ENCODE results near the gene ATXN7L1. TPM values are rescaled to one million over a fixed set of nuclear protein-coding genes. Genes with fewer than 3 reads are reported as not detected.
A peak's percentile ranks its signal among the peaks of the same experiment; 100 is the strongest.

The ATXN7L1 gene
- polyA plus RNA-seq, 4 donors, result 9.7 to 50.8 (median 26.7) TPM

DNA sequence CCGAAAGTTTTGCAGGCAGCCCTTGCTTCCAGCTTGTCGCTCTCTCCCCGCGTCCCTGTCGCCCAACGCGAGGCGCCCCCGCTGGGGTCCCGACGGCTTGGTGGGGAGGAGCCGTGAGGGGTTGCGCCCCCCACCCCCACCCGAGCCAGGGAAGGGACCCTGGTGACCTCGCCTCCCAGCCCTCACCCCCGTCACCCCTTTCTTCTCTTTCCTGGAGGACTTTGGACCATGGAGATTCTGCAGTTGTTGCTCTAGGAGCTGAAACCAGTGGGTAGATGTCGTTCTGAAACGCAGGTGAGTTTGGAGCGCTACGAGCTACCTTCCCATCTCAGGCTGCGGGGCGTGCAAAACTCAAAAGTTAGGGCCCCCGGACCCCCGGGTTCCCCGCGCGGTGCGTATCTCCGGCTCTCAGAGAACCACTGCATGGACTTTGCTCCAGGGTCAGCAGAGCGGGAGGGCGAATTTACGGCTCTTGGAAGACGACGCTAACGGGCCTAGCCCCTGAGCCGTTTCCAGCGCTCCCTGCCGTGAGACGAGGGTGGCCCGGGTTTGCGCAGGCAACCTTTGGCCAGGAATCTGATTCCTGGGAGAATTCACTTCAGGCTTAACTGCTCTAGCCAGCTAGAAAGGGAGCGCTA, 684 bp upstream of the ATXN7L1 start:
- peak overlapping the region; percentile 86 to 94 (median 88) for H3K27ac ChIP-seq (ENCODE audit: low read depth in 1 of 3, low read length in 2 of 3)
- H3K36me3 ChIP-seq (ENCODE audit: control insufficient read depth in 3 of 3, insufficient read depth in 2 of 3, low read depth in 1 of 3, low read length in 3 of 3), result peaks cover 0 to 4% (median 0%) of the 10 kb centered on the region in 3 donors
- DNase-seq, result peak; percentile 90 to 91
- H3K4me3 ChIP-seq (ENCODE audit: low read depth in 1 of 3, low read length in 3 of 3), result peak overlapping the region; percentile 51 to 86 (median 75)
- 2 to 5% (median 3%) methylated on average over 33 to 42 of the region's 42 CpGs for WGBS, 3 donors
- FAIRE-seq, result no peak
- no peaks in the 10 kb centered on the region for H3K9me3 ChIP-seq (ENCODE audit: control insufficient read depth in 2 of 2, insufficient read depth in 1 of 2, low read depth in 1 of 2, low read length in 1 of 2)
- no peaks in the 10 kb centered on the region for H3K27me3 ChIP-seq (ENCODE audit: control insufficient read depth in 3 of 3, insufficient read depth in 3 of 3, low read length in 3 of 3)
- H3K4me1 ChIP-seq (ENCODE audit: control insufficient read depth in 3 of 3, insufficient read depth in 2 of 3, low read depth in 1 of 3, low read length in 2 of 3), result peaks cover 8 to 21% (median 9%) of the 10 kb centered on the region in 3 donors

DNA sequence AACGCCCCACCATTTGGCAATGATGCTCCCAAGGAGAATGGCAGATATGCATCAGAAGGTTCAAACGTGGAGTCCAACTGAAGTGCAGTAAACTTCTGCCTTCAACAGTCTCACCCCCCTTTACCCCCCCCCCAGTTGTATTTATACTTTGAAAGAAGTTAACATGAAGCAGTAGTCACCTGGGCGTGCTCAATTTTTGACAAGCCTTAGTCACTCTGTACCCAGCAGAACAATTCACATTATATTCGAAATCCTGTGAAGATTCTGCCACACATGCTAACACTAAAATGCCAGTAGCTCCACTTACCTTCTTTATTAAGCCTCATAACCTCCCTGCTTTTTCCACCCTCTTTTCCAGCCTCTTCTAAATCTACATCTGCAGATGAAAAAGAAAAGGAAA, 894 bp downstream of the ATXN7L1 start:
- WGBS, 3 donors, result 25 to 42% (median 37%) methylated on average over 4 of the region's 4 CpGs
- peak in 1 of 2 donors; percentile 25 for DNase-seq
- Histone ChIP-seq H3K4me3 (ENCODE audit: low read depth in 1 of 3, low read length in 3 of 3) (peak overlapping the region in 2 of 3 donors; percentile 84 to 94), H3K27me3 (ENCODE audit: control insufficient read depth in 3 of 3, insufficient read depth in 3 of 3, low read length in 3 of 3) (no peaks in the 10 kb centered on the region), H3K36me3 (ENCODE audit: control insufficient read depth in 3 of 3, insufficient read depth in 2 of 3, low read depth in 1 of 3, low read length in 3 of 3) (peaks cover 0 to 4% (median 0%) of the 10 kb centered on the region in 3 donors), H3K27ac (ENCODE audit: low read depth in 1 of 3, low read length in 2 of 3) (peak overlapping the region in 1 of 3 donors; percentile 91), H3K4me1 (ENCODE audit: control insufficient read depth in 3 of 3, insufficient read depth in 2 of 3, low read depth in 1 of 3, low read length in 2 of 3) (peaks cover 8 to 21% (median 9%) of the 10 kb centered on the region in 3 donors), H3K9me3 (ENCODE audit: control insufficient read depth in 2 of 2, insufficient read depth in 1 of 2, low read depth in 1 of 2, low read length in 1 of 2) (no peaks in the 10 kb centered on the region)
- no peak for FAIRE-seq

DNA sequence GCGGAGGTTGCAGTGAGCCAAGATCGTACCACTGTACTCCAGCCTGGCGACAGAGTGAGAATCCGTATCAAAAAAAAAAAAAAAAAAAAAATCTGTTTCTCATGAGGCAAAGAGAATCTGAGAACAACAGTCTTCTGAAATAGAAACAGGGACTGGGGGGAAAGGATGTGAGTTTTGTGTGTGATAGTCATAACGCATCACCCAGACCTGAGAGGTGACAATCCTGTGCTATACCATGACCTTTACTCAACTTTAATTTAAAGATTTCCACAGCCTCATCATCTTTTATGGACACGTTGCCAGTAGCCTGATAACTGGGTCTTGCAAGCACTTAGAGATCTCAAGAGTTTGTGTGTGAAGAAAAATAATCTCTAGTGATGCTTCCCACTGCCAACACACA, 2.3 kb downstream of the ATXN7L1 start:
- H3K4me1 ChIP-seq (ENCODE audit: control insufficient read depth in 3 of 3, insufficient read depth in 2 of 3, low read depth in 1 of 3, low read length in 2 of 3), result peaks cover 5 to 15% (median 6%) of the 10 kb centered on the region in 3 donors
- no peak overlapping the region for H3K27ac ChIP-seq (ENCODE audit: low read depth in 1 of 3, low read length in 2 of 3)
- peaks cover 0 to 10% (median 0%) of the 10 kb centered on the region in 3 donors for H3K36me3 ChIP-seq (ENCODE audit: control insufficient read depth in 3 of 3, insufficient read depth in 2 of 3, low read depth in 1 of 3, low read length in 3 of 3)
- DNase-seq (no peak), FAIRE-seq (no peak)
- no peaks in the 10 kb centered on the region for H3K9me3 ChIP-seq (ENCODE audit: control insufficient read depth in 2 of 2, insufficient read depth in 1 of 2, low read depth in 1 of 2, low read length in 1 of 2)
- no peaks in the 10 kb centered on the region for H3K27me3 ChIP-seq (ENCODE audit: control insufficient read depth in 3 of 3, insufficient read depth in 3 of 3, low read length in 3 of 3)
- WGBS, 3 donors, result 90 to 93% (median 91%) methylated on average over 5 to 6 of the region's 6 CpGs
- no peak overlapping the region for H3K4me3 ChIP-seq (ENCODE audit: low read depth in 1 of 3, low read length in 3 of 3)

DNA sequence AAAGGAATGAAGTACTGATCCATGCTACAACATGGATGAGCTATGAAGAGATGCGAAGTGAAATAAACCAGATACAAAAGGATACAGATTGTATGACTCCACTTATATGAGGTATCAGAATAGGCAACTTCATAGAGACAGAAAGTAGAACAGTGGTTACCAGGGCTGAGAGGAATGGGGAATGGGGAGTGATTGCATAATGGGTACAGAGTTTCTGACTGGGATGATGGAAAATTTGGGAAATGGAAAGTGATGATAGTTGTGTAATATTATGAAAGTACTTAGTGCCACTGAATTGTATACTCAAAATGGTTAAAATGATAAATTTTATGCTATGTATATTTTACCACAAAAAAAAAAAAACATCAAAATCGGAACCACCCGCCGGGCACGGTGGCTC, 3.9 kb downstream of the ATXN7L1 start:
- Histone ChIP-seq H3K4me1 (ENCODE audit: control insufficient read depth in 3 of 3, insufficient read depth in 2 of 3, low read depth in 1 of 3, low read length in 2 of 3) (peaks cover 2 to 6% (median 5%) of the 10 kb centered on the region in 3 donors), H3K27me3 (ENCODE audit: control insufficient read depth in 3 of 3, insufficient read depth in 3 of 3, low read length in 3 of 3) (no peaks in the 10 kb centered on the region), H3K36me3 (ENCODE audit: control insufficient read depth in 3 of 3, insufficient read depth in 2 of 3, low read depth in 1 of 3, low read length in 3 of 3) (peaks cover 0 to 17% (median 0%) of the 10 kb centered on the region in 3 donors), H3K4me3 (ENCODE audit: low read depth in 1 of 3, low read length in 3 of 3) (no peak overlapping the region), H3K9me3 (ENCODE audit: control insufficient read depth in 2 of 2, insufficient read depth in 1 of 2, low read depth in 1 of 2, low read length in 1 of 2) (peaks cover 0 to 2% of the 10 kb centered on the region in 2 donors), H3K27ac (ENCODE audit: low read depth in 1 of 3, low read length in 2 of 3) (no peak overlapping the region)
- FAIRE-seq, result no peak
- 96 to 100% (median 98%) methylated on average over 5 of the region's 5 CpGs for WGBS, 3 donors
- DNase-seq, result no peak

DNA sequence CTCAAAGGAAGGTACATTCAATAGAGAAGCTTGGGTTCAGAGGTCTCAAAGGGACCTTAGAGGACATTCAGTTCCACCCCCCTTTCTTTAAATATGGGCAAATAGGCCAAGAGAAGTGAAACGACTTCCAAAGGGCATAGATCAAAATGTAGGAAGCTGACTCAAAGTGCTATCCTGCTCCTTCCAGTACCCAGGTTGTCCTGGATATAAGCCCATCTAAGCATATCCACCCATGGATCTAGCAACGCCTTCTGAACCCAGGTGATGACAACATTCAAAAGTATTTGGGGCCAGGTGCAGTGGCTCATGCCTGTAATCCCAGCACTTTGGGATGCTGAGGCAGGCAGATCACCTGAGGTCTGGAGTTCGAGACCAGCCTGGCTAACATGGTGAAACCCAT, 5.3 kb downstream of the ATXN7L1 start:
- peaks cover 0 to 2% of the 10 kb centered on the region in 2 donors for H3K9me3 ChIP-seq (ENCODE audit: control insufficient read depth in 2 of 2, insufficient read depth in 1 of 2, low read depth in 1 of 2, low read length in 1 of 2)
- WGBS, 3 donors, result 45 to 58% (median 55%) methylated on average over 3 of the region's 3 CpGs
- no peak for FAIRE-seq

DNA sequence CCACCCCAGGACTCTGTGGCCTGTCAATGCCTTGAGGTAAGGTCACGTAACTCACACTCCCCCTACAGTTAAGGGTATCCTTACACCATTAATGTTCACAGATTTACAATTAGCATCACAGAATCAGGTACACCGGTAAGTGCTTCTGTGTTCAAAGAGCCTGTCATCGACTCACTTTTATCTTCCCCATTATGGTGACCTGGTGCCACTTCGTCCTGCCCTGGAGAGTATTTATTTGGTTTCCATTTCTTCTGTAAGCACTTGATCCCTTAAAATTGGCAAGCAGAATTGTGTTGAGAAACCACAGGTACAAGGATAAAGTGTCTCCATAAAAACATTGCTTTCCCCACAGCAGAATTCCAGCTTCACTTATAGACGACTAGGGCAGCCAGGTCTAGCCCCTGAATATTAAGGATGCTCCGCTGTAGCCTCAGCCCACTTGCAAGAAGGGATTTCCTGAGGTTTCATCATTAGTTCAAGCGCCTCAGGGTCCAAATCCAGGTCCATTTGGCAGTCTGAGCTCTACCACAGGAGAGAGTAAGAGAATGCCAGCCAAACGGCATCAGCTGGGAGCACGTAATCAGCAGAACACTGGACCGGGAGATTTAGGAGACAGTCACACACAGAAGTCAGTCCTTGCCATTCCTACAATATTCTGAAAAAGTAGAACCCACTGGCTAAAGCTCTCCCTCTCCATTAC, 10.1 kb downstream of the ATXN7L1 start:
- H3K4me1 ChIP-seq (ENCODE audit: control insufficient read depth in 3 of 3, insufficient read depth in 2 of 3, low read depth in 1 of 3, low read length in 2 of 3), result no peaks in the 10 kb centered on the region
- no peak overlapping the region for H3K4me3 ChIP-seq (ENCODE audit: low read depth in 1 of 3, low read length in 3 of 3)
- H3K27ac ChIP-seq (ENCODE audit: low read depth in 1 of 3, low read length in 2 of 3), result no peak overlapping the region
- peaks cover 0 to 2% of the 10 kb centered on the region in 2 donors for H3K9me3 ChIP-seq (ENCODE audit: control insufficient read depth in 2 of 2, insufficient read depth in 1 of 2, low read depth in 1 of 2, low read length in 1 of 2)
- DNase-seq, result no peak
- 89 to 92% (median 90%) methylated on average over 10 of the region's 10 CpGs for WGBS, 3 donors
- peaks cover 0 to 31% (median 0%) of the 10 kb centered on the region in 3 donors for H3K36me3 ChIP-seq (ENCODE audit: control insufficient read depth in 3 of 3, insufficient read depth in 2 of 3, low read depth in 1 of 3, low read length in 3 of 3)
- FAIRE-seq, result no peak
- H3K27me3 ChIP-seq (ENCODE audit: control insufficient read depth in 3 of 3, insufficient read depth in 3 of 3, low read length in 3 of 3), result no peaks in the 10 kb centered on the region

More for the DNA sequence above, 5.3 kb downstream of the ATXN7L1 start:
- peaks cover 0 to 25% (median 0%) of the 10 kb centered on the region in 3 donors for H3K36me3 ChIP-seq (ENCODE audit: control insufficient read depth in 3 of 3, insufficient read depth in 2 of 3, low read depth in 1 of 3, low read length in 3 of 3)
- no peaks in the 10 kb centered on the region for H3K27me3 ChIP-seq (ENCODE audit: control insufficient read depth in 3 of 3, insufficient read depth in 3 of 3, low read length in 3 of 3)
- no peak for DNase-seq
- H3K4me3 ChIP-seq (ENCODE audit: low read depth in 1 of 3, low read length in 3 of 3), result no peak overlapping the region
- no peak overlapping the region for H3K27ac ChIP-seq (ENCODE audit: low read depth in 1 of 3, low read length in 2 of 3)
- peaks cover 2 to 6% (median 5%) of the 10 kb centered on the region in 3 donors for H3K4me1 ChIP-seq (ENCODE audit: control insufficient read depth in 3 of 3, insufficient read depth in 2 of 3, low read depth in 1 of 3, low read length in 2 of 3)

DNA sequence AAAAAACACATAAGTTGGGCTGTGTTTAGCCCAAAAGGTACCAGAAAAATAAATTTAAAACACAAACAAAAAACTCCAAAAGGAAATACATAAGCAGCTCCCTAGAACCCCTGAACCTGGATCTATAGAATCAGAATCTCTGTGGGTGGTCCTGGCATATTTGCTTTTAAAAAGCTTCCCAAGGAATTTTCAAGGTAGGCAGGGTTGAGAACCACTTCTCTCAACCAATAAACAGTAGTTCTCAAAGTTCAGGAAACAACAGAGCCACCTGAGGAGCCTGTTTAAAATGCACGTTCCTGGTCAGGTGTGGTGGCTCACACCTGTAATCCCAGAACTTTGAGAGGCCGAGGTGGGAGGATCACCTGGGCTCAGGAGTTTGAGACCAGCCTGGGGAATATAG, 12.5 kb downstream of the ATXN7L1 start:
- FAIRE-seq, result no peak
- H3K9me3 ChIP-seq (ENCODE audit: control insufficient read depth in 2 of 2, insufficient read depth in 1 of 2, low read depth in 1 of 2, low read length in 1 of 2), result peaks cover 0 to under 1% of the 10 kb centered on the region in 2 donors
- no peak for DNase-seq
- WGBS, 3 donors, result 82 to 90% (median 85%) methylated on average over 2 of the region's 2 CpGs
- no peak overlapping the region for H3K27ac ChIP-seq (ENCODE audit: low read depth in 1 of 3, low read length in 2 of 3)
- no peaks in the 10 kb centered on the region for H3K4me1 ChIP-seq (ENCODE audit: control insufficient read depth in 3 of 3, insufficient read depth in 2 of 3, low read depth in 1 of 3, low read length in 2 of 3)
- no peak overlapping the region for H3K4me3 ChIP-seq (ENCODE audit: low read depth in 1 of 3, low read length in 3 of 3)
- no peaks in the 10 kb centered on the region for H3K27me3 ChIP-seq (ENCODE audit: control insufficient read depth in 3 of 3, insufficient read depth in 3 of 3, low read length in 3 of 3)
- H3K36me3 ChIP-seq (ENCODE audit: control insufficient read depth in 3 of 3, insufficient read depth in 2 of 3, low read depth in 1 of 3, low read length in 3 of 3), result peaks cover 0 to 25% (median 0%) of the 10 kb centered on the region in 3 donors

DNA sequence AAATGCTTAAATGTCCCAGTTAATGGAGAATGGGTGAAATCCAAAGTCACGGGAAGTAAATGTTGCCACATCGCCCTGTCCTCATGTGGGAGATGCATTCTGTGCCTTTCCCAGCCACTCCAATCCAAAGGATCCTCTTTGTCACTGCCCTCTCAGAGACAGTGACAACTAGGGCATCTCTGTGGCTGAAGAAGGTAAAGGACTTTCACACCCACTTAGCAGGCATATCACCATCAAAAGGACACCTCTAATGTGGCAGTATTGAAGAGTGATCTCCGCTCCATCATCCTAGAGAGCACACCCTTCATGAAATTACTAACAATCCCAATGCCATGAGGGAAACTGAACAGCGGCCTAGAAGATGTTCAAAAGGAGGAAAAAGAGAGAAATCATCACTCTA, 13.6 kb downstream of the ATXN7L1 start:
- no peaks in the 10 kb centered on the region for H3K4me1 ChIP-seq (ENCODE audit: control insufficient read depth in 3 of 3, insufficient read depth in 2 of 3, low read depth in 1 of 3, low read length in 2 of 3)
- H3K27ac ChIP-seq (ENCODE audit: low read depth in 1 of 3, low read length in 2 of 3), result no peak overlapping the region
- WGBS, 3 donors, result 95 to 99% (median 95%) methylated on average over 4 of the region's 4 CpGs
- FAIRE-seq, result no peak
- no peaks in the 10 kb centered on the region for H3K9me3 ChIP-seq (ENCODE audit: control insufficient read depth in 2 of 2, insufficient read depth in 1 of 2, low read depth in 1 of 2, low read length in 1 of 2)
- H3K36me3 ChIP-seq (ENCODE audit: control insufficient read depth in 3 of 3, insufficient read depth in 2 of 3, low read depth in 1 of 3, low read length in 3 of 3), result peaks cover 0 to 23% (median 0%) of the 10 kb centered on the region in 3 donors
- no peak overlapping the region for H3K4me3 ChIP-seq (ENCODE audit: low read depth in 1 of 3, low read length in 3 of 3)
- H3K27me3 ChIP-seq (ENCODE audit: control insufficient read depth in 3 of 3, insufficient read depth in 3 of 3, low read length in 3 of 3), result no peaks in the 10 kb centered on the region
- DNase-seq, result no peak
